ENCODE measurements around the gene PVALEF.

- TF ChIP-seq POLR2AphosphoS5 (IDR thresholded peaks at IDR 0.05): no peak
- TF ChIP-seq, protein P1, sequence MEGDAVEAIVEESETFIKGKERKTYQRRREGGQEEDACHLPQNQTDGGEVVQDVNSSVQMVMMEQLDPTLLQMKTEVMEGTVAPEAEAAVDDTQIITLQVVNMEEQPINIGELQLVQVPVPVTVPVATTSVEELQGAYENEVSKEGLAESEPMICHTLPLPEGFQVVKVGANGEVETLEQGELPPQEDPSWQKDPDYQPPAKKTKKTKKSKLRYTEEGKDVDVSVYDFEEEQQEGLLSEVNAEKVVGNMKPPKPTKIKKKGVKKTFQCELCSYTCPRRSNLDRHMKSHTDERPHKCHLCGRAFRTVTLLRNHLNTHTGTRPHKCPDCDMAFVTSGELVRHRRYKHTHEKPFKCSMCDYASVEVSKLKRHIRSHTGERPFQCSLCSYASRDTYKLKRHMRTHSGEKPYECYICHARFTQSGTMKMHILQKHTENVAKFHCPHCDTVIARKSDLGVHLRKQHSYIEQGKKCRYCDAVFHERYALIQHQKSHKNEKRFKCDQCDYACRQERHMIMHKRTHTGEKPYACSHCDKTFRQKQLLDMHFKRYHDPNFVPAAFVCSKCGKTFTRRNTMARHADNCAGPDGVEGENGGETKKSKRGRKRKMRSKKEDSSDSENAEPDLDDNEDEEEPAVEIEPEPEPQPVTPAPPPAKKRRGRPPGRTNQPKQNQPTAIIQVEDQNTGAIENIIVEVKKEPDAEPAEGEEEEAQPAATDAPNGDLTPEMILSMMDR (IDR thresholded peaks at IDR 0.05): no peak
These were observed 25.3 kb downstream of the PVALEF start for GRCh38 chr17:81190591-81190990.

All from gastroesophageal sphincter (tissue), 3 donors.